GM21723 (cell line): Measurements from ENCODE around the gene SLC35E1.

Experiments
- ATAC-seq: cut with Tn5 transposase; IDR thresholded peaks from one replicate; pipeline ENCODE4 v1.9.1; 2021; ENCODE audit warnings: mild to moderate bottlenecking, moderate library complexity; ENCODE audit not compliant: unreplicated experiment

Gene SLC35E1

GRCh38 chr19:16504271-16504670 is 67.9 kb downstream of the SLC35E1 start:
- no peak for ATAC-seq
